Calu3 (cell line): ENCODE measurements around the gene ZNF735. TPM values are rescaled to one million over a fixed set of nuclear protein-coding genes. Genes with fewer than 3 reads are reported as not detected.

Experiments
- BruUV-seq: library from RNA; stranded (reverse); fragments of 400-500 nt; replicated peaks from 2 replicates; lab custom pipeline; 2021; lab: Mats Ljungman, UMichigan
- CTCF ChIA-PET: fragments of 300-600 bp; sonication (Branson Sonifier 250); formaldehyde crosslinking; loops from one replicate; lab custom pipeline; 2022; ENCODE audit warnings: antibody characterized with exemption; lab: Charles Lee
- DNase-seq: peaks from one replicate; pipeline ENCODE4 v3.0.0; 2022
- H3K27ac Mint-ChIP-seq: one replicate; pipeline ENCODE4 v1.8.0; 2022; ENCODE audit warnings: mixed read lengths; ENCODE audit not compliant: unreplicated experiment
- H3K27me3 Mint-ChIP-seq: one replicate; pipeline ENCODE4 v1.8.0; 2022; ENCODE audit warnings: mixed read lengths; ENCODE audit not compliant: unreplicated experiment
- H3K36me3 Mint-ChIP-seq: one replicate; pipeline ENCODE4 v1.8.0; 2022; ENCODE audit warnings: mild to moderate bottlenecking, moderate library complexity, mixed read lengths; ENCODE audit not compliant: insufficient read depth, unreplicated experiment
- H3K4me1 Mint-ChIP-seq: one replicate; pipeline ENCODE4 v1.8.0; 2022; ENCODE audit warnings: mild to moderate bottlenecking, low read depth, mixed read lengths; ENCODE audit not compliant: unreplicated experiment
- H3K4me3 Mint-ChIP-seq: one replicate; pipeline ENCODE4 v1.8.0; 2022; ENCODE audit warnings: mild to moderate bottlenecking, low read depth, moderate library complexity, mixed read lengths; ENCODE audit not compliant: unreplicated experiment
- H3K9me3 Mint-ChIP-seq: one replicate; pipeline ENCODE4 v1.8.0; 2022; ENCODE audit warnings: low read depth, mixed read lengths; ENCODE audit not compliant: unreplicated experiment
- CTCF ChIP-seq: fragments of 200-600 bp; IDR thresholded peaks from one replicate; pipeline ENCODE4 v1.8.0; 2022; ENCODE audit warnings: antibody characterized with exemption; ENCODE audit not compliant: unreplicated experiment
- intact Hi-C: fragments of 100-400 bp; cut with micrococcal nuclease; formaldehyde crosslinking; loops from one replicate; pipeline ENCODE4 v1.10.0; 2022; ENCODE audit not compliant: unreplicated experiment
- total RNA-seq: library from RNA; stranded (reverse); gene quantifications from 2 replicates; pipeline ENCODE4 v1.2.3, GENCODE V29; 2022

Gene ZNF735
- total RNA-seq, 1 experiment from 2014 or later, result not detected

GRCh38 chr7:64181586-64181985 is 25.4 kb upstream of the ZNF735 start:
- Mint-ChIP-seq H3K4me1 (no peaks in the 10 kb centered on the region), H3K27me3 (no peaks in the 10 kb centered on the region), H3K27ac (no peak overlapping the region), H3K4me3 (no peak overlapping the region), H3K9me3 (peaks cover 6% of the 10 kb centered on the region), H3K36me3 (no peaks in the 10 kb centered on the region)
- no peak for TF ChIP-seq CTCF
- intact Hi-C loops, result no loop called here
- BruUV-seq, result no TSS peak
- CTCF ChIA-PET, result no interaction called here
- no peak for DNase-seq

- CTCF ChIA-PET, result no interaction called here
- intact Hi-C loops, result no loop called here
- Mint-ChIP-seq H3K36me3 (no peaks in the 10 kb centered on the region), H3K4me3 (no peak overlapping the region), H3K9me3 (peaks cover 6% of the 10 kb centered on the region), H3K27me3 (no peaks in the 10 kb centered on the region), H3K4me1 (no peaks in the 10 kb centered on the region), H3K27ac (no peak overlapping the region)
- no peak for DNase-seq
- no TSS peak for BruUV-seq
- no peak for TF ChIP-seq CTCF
These were observed 24.8 kb upstream of the ZNF735 start for GRCh38 chr7:64182036-64182790.

GRCh38 chr7:64183126-64183742 is 23.8 kb upstream of the ZNF735 start:
- Mint-ChIP-seq H3K27ac (no peak overlapping the region), H3K4me1 (no peaks in the 10 kb centered on the region), H3K4me3 (no peak overlapping the region), H3K27me3 (no peaks in the 10 kb centered on the region), H3K9me3 (peaks cover 5% of the 10 kb centered on the region), H3K36me3 (no peaks in the 10 kb centered on the region)
- DNase-seq, result no peak
- no TSS peak for BruUV-seq
- peak; percentile 16 for TF ChIP-seq CTCF
- CTCF ChIA-PET, result no interaction called here
- intact Hi-C loops, result no loop called here

GRCh38 chr7:64183827-64184372 is 23.1 kb upstream of the ZNF735 start:
- CTCF ChIA-PET, result no interaction called here
- Mint-ChIP-seq H3K4me1 (no peaks in the 10 kb centered on the region), H3K36me3 (no peaks in the 10 kb centered on the region), H3K27me3 (no peaks in the 10 kb centered on the region), H3K9me3 (peaks cover 3% of the 10 kb centered on the region), H3K4me3 (no peak overlapping the region), H3K27ac (no peak overlapping the region)
- DNase-seq, result no peak
- intact Hi-C loops, result no loop called here
- no peak for TF ChIP-seq CTCF
- BruUV-seq, result no TSS peak
